ENCODE results near the gene LYVE1. TPM values are rescaled to one million over a fixed set of nuclear protein-coding genes. Genes with fewer than 3 reads are reported as not detected.
A peak's percentile ranks its signal among the peaks of the same experiment; 100 is the strongest.

Gene LYVE1
- total RNA-seq, 1 donor from 2014 or later: 0.14 TPM

DNA sequence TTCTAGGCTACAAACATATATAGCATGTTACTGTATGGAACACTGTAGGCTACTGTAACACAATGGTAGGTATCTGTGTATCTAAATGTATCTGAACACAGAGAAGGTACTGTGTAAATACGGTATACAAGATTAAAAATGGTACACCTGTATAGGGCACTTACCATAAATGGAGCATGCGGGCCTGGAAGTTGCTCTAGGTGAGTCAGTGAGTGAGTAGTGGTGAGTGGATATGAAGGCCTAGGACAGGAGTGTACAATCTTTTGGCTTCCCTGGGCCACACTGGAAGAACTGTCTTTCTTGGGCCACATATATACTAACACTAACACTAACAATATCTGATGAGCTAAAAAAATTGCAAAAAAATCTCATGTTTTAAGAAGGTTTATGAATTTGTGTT is 48.8 kb downstream of the LYVE1 start:
- H3K27ac Mint-ChIP-seq (ENCODE audit: unreplicated experiment): no peak overlapping the region

DNA sequence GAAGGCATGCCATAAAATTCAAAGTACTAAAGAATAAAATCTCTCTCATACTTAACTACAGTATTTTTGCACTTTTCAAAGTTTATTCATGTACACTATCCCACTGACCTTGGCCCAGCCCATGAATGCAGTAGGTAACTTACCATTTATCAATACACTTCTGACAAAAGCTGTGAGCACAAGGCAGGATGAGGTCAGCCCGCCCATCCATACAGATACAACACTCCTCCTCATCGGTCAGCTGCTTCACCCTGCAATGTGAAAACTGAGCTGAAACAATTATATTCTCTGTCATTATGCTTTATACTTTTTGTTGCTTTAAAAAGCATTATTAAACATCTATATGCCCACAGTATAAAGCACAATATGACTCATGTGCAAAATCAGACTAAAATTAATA is 49.6 kb downstream of the LYVE1 start:
- Mint-ChIP-seq H3K9me3 (no peaks in the 10 kb centered on the region), H3K27ac (ENCODE audit: unreplicated experiment) (no peak overlapping the region), H3K27me3 (ENCODE audit: low read depth) (no peaks in the 10 kb centered on the region), H3K4me1 (peaks cover 21% of the 10 kb centered on the region), H3K4me3 (no peak overlapping the region), H3K36me3 (ENCODE audit: low read depth) (no peaks in the 10 kb centered on the region)
- TF ChIP-seq, protein P1, sequence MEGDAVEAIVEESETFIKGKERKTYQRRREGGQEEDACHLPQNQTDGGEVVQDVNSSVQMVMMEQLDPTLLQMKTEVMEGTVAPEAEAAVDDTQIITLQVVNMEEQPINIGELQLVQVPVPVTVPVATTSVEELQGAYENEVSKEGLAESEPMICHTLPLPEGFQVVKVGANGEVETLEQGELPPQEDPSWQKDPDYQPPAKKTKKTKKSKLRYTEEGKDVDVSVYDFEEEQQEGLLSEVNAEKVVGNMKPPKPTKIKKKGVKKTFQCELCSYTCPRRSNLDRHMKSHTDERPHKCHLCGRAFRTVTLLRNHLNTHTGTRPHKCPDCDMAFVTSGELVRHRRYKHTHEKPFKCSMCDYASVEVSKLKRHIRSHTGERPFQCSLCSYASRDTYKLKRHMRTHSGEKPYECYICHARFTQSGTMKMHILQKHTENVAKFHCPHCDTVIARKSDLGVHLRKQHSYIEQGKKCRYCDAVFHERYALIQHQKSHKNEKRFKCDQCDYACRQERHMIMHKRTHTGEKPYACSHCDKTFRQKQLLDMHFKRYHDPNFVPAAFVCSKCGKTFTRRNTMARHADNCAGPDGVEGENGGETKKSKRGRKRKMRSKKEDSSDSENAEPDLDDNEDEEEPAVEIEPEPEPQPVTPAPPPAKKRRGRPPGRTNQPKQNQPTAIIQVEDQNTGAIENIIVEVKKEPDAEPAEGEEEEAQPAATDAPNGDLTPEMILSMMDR (conservative IDR thresholded peaks at IDR 0.05): no peak
- DNase-seq (ENCODE audit: low read depth, low spot score): no peak

More for the DNA sequence above, 48.8 kb downstream of the LYVE1 start:
- no peaks in the 10 kb centered on the region for H3K9me3 Mint-ChIP-seq
- DNase-seq (ENCODE audit: low read depth, low spot score): no peak
- H3K27me3 Mint-ChIP-seq (ENCODE audit: low read depth): no peaks in the 10 kb centered on the region
- H3K4me1 Mint-ChIP-seq: peaks cover 20% of the 10 kb centered on the region
- H3K36me3 Mint-ChIP-seq (ENCODE audit: low read depth): no peaks in the 10 kb centered on the region
- H3K4me3 Mint-ChIP-seq: no peak overlapping the region
- TF ChIP-seq, protein P1 (conservative IDR thresholded peaks at IDR 0.05): no peak

DNA sequence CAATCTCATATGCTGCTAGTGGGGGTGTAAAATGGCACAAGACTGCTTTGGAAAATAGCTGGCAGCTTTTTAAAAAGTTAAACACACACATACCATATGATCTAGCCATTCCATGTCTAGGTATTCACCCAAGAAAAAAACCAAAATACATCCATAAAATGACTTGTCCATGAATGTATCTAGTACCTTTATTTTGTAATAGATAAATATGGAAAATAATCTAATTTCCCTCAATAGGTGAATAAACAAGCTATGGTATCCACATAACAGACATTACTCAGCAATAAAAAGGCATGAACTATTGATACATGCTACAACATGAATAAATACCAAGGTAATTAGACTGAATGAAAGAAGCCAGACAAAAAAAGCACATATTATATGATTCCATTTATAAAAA is 50.3 kb downstream of the LYVE1 start:
- H3K9me3 Mint-ChIP-seq: no peaks in the 10 kb centered on the region
- no peak overlapping the region for H3K27ac Mint-ChIP-seq (ENCODE audit: unreplicated experiment)
- no peak for DNase-seq (ENCODE audit: low read depth, low spot score)
- H3K36me3 Mint-ChIP-seq (ENCODE audit: low read depth): no peaks in the 10 kb centered on the region
- TF ChIP-seq, protein P1 (conservative IDR thresholded peaks at IDR 0.05): no peak
- H3K4me3 Mint-ChIP-seq: no peak overlapping the region
- H3K27me3 Mint-ChIP-seq (ENCODE audit: low read depth): no peaks in the 10 kb centered on the region
- peaks cover 21% of the 10 kb centered on the region for H3K4me1 Mint-ChIP-seq

DNA sequence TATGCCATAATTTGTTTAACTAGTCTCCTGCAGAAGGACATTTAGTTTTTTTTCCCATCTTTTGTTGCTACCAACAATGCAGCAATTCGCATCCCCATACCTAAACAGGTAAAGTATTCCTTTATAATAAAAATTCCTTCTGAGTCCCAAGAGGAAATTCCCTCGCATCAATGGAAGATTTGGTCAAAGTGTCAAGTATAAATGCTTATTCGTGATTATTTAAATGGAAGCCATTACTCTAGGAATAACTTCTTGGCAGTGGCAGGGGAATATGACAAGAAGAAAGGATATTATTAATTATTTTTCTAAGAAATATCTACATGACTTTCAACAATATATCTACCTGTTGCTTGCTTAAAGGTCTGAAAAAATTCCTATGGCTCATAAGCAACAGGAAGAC is 53.0 kb downstream of the LYVE1 start:
- no peak overlapping the region for H3K27ac Mint-ChIP-seq (ENCODE audit: unreplicated experiment)
- H3K27me3 Mint-ChIP-seq (ENCODE audit: low read depth): no peaks in the 10 kb centered on the region
- peaks cover 28% of the 10 kb centered on the region for H3K4me1 Mint-ChIP-seq
- H3K36me3 Mint-ChIP-seq (ENCODE audit: low read depth): peaks cover 3% of the 10 kb centered on the region
- no peaks in the 10 kb centered on the region for H3K9me3 Mint-ChIP-seq
- TF ChIP-seq, protein P1 (conservative IDR thresholded peaks at IDR 0.05): no peak
- H3K4me3 Mint-ChIP-seq: no peak overlapping the region
- no peak for DNase-seq (ENCODE audit: low read depth, low spot score)

DNA sequence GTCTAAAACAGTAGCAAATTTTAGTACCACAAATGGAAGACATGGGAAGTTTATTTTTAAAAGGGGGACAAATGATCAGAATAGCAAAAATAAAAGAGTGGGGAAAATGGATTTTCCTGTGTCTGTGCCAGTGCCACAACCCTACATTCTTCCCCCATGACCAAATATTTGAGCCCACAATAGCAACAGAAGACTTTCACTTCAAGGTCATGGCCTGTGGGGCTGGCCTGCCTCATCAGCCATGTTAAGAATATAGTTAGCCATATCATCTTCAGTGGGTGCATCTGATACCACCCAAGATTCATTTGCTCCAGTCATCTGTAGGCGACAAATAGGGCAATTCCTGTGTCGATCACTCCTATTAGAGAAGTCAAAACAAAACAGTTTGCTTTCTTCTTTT is 53.8 kb downstream of the LYVE1 start:
- Mint-ChIP-seq H3K36me3 (ENCODE audit: low read depth) (peaks cover 3% of the 10 kb centered on the region), H3K27me3 (ENCODE audit: low read depth) (no peaks in the 10 kb centered on the region), H3K4me3 (no peak overlapping the region), H3K4me1 (peaks cover 28% of the 10 kb centered on the region), H3K27ac (ENCODE audit: unreplicated experiment) (no peak overlapping the region), H3K9me3 (no peaks in the 10 kb centered on the region)
- TF ChIP-seq, protein P1 (conservative IDR thresholded peaks at IDR 0.05): no peak
- no peak for DNase-seq (ENCODE audit: low read depth, low spot score)

DNA sequence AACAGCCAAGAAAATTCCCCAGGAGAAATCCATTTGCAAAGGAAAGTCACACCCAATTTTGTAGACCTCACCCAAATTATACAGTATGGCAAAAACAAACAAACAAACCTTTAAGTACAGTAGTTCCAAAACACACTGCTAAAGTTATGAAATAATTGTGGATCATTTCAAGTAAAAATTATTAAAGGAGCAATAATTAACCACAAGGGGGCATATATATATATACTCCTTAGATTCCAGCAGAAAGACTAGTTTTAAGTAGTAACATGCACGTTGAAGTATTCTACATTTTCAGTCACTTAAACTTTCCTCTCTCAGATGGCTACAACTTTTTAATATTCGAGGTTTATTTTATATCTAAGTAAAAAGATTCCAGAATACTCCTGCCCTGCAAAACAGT is 54.3 kb downstream of the LYVE1 start:
- no peak for DNase-seq (ENCODE audit: low read depth, low spot score)
- TF ChIP-seq, protein P1 (conservative IDR thresholded peaks at IDR 0.05): peak; percentile 65
- Mint-ChIP-seq H3K27me3 (ENCODE audit: low read depth) (no peaks in the 10 kb centered on the region), H3K4me1 (peaks cover 28% of the 10 kb centered on the region), H3K9me3 (no peaks in the 10 kb centered on the region), H3K36me3 (ENCODE audit: low read depth) (peaks cover 3% of the 10 kb centered on the region), H3K27ac (ENCODE audit: unreplicated experiment) (no peak overlapping the region), H3K4me3 (no peak overlapping the region)
